Colonic mucosa (tissue), 4 donors: ENCODE data around the gene CACFD1. TPM values are rescaled to one million over a fixed set of nuclear protein-coding genes. Genes with fewer than 3 reads are reported as not detected.
A peak's percentile ranks its signal among the peaks of the same experiment; 100 is the strongest.

Experiments used
- DNase-seq: peaks from one replicate; pipeline ENCODE4 v3.0.0-alpha.2; 2020
- H3K27ac ChIP-seq: fragments of 200-600 bp; one replicate; pipeline ENCODE4 v1.8.0; 2021
- H3K27me3 ChIP-seq: fragments of 200-600 bp; one replicate; pipeline ENCODE4 v1.8.0; 2021
- H3K36me3 ChIP-seq: fragments of 200-600 bp; one replicate; pipeline ENCODE4 v1.8.0; 2021
- H3K4me1 ChIP-seq: fragments of 200-600 bp; one replicate; pipeline ENCODE4 v1.8.0; 2021; ENCODE audit warnings: mild to moderate bottlenecking
- H3K4me3 ChIP-seq: fragments of 200-600 bp; one replicate; pipeline ENCODE4 v1.8.0; 2021
- H3K9ac ChIP-seq, 2 donors: one replicate each; pipeline ENCODE4 v1.7.0; 2013; ENCODE audit warnings: control low read depth in 2 of 2, low read depth in 2 of 2, low read length in 2 of 2
- H3K9me3 ChIP-seq: fragments of 200-600 bp; one replicate; pipeline ENCODE4 v1.8.0; 2021
- intact Hi-C: fragments of 100-400 bp; cut with DNase I; formaldehyde crosslinking; loops from one replicate; pipeline ENCODE4 v1.14.1; 2022
- total RNA-seq, 2 donors: library from RNA; stranded (reverse); fragmentation: NEBNext Ultra II Directional in 1 of 2; extraction: Animal tissue kit (Norgen Biotek cat#: 25700) in 1 of 2; gene quantifications; one replicate each; pipeline ENCODE4 v1.2.1, GENCODE V29; 2021
- TF ChIP-seq, protein P1 (sequence below): fragments of 200-600 bp; IDR thresholded peaks from one replicate; pipeline ENCODE4 v1.8.0; 2022; ENCODE audit warnings: antibody characterized with exemption, mild to moderate bottlenecking
- donor health status: healthy.
- donor health status: DM: no; HTN: no; CAD: no.
- donor health status: DM: no; HTN: no; CAD: no.

The CACFD1 gene
- total RNA-seq, 2 donors from 2014 or later: 56.8 to 60.7 TPM

DNA sequence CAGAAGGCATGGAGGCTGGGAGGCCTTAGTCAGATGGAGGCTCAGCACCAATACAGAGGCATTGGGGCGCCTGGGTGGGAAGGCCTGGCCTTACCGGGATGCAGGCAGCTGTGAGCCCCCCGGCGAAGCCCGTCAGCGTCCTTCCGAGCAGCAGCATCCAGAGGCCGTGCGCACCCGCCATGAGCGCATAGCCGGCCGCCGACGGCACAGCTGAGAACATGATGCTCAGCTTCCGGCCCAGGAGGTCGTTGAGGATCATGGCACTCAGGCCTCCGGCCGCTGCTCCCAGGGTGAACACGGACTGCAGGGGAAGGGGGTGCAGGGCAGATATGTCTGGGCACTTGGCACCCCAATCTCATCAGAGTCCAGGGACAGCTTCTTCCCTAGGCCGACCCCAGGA lies 17.2 kb downstream of the CACFD1 start:
- TF ChIP-seq, protein P1, sequence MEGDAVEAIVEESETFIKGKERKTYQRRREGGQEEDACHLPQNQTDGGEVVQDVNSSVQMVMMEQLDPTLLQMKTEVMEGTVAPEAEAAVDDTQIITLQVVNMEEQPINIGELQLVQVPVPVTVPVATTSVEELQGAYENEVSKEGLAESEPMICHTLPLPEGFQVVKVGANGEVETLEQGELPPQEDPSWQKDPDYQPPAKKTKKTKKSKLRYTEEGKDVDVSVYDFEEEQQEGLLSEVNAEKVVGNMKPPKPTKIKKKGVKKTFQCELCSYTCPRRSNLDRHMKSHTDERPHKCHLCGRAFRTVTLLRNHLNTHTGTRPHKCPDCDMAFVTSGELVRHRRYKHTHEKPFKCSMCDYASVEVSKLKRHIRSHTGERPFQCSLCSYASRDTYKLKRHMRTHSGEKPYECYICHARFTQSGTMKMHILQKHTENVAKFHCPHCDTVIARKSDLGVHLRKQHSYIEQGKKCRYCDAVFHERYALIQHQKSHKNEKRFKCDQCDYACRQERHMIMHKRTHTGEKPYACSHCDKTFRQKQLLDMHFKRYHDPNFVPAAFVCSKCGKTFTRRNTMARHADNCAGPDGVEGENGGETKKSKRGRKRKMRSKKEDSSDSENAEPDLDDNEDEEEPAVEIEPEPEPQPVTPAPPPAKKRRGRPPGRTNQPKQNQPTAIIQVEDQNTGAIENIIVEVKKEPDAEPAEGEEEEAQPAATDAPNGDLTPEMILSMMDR: no peak
- intact Hi-C loops: no loop called here
- Histone ChIP-seq H3K36me3 (no peaks in the 10 kb centered on the region), H3K4me1 (peaks cover 15% of the 10 kb centered on the region), H3K9ac (no peak overlapping the region), H3K27ac (no peak overlapping the region), H3K4me3 (no peak overlapping the region), H3K9me3 (no peaks in the 10 kb centered on the region), H3K27me3 (no peaks in the 10 kb centered on the region)
- no peak for DNase-seq

DNA sequence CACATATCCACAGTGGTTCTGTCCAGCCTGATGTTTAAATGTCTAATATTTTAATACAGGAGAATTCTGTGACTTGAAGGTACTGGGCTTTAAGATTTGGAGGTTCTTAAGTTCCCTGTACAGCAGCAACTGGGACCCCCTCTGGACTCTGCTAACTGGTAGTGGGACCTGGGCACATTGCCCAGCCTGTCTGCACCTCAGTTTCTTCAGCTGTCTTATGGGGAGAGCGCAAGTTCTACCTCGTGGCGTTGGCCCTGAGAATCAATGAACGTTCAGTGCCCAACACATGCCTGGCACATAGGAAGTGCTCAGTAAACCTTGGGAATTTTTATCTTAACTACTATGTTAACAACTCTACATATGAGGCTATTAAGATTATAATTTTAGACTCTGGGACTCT lies 17.7 kb downstream of the CACFD1 start:
- H3K9me3 ChIP-seq: no peaks in the 10 kb centered on the region
- TF ChIP-seq, protein P1: no peak
- intact Hi-C loops: no loop called here
- no peaks in the 10 kb centered on the region for H3K36me3 ChIP-seq
- H3K27me3 ChIP-seq: no peaks in the 10 kb centered on the region
- H3K4me1 ChIP-seq: peaks cover 15% of the 10 kb centered on the region
- H3K9ac ChIP-seq: no peak overlapping the region
- DNase-seq: no peak
- H3K4me3 ChIP-seq: no peak overlapping the region
- H3K27ac ChIP-seq: no peak overlapping the region

DNA sequence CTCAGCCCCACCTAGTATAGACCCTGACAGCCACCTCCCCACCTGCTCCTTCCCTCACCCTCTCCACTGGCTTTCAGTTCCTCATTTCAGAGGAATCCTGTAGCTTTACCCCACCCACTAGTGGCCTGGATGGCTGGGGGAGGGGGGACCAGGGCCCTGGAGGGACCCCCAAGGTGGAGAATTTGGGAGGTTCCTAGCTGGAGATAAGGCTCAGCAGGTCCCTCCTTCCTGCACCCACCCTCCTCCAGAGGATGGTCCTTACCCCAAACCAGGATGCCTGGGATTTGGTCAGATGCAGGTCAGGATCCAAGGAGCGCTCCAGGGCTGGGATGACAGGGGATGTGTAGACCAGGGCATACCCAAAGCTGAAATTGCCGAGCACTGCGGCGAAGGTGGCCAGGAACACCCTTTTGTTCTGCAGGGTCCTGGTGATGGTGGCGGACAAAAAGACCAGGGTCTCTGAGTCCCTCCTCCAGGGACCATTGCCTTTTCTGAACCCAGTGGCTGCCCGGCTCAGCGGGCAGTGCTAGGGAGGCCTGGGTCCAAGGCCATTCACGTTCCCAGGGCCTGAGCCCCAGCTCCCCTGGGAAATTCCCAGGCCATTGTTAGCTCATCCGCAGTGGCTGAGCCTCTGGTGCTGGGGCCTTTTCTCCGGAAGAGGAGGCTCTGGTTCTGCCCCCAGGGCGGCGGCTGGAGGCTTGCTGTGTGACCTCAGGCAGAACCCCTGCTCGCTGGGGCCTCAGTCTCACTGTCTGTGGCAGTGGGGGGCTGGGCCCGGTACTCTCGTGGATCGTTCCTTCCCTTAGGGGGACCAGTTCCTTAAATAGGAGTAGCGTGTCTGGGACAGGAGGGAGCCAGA lies 18.4 kb downstream of the CACFD1 start:
- no peak for DNase-seq
- Histone ChIP-seq H3K27me3 (no peaks in the 10 kb centered on the region), H3K4me3 (peak overlapping the region; percentile 56), H3K36me3 (no peaks in the 10 kb centered on the region), H3K4me1 (peaks cover 15% of the 10 kb centered on the region), H3K9me3 (no peaks in the 10 kb centered on the region), H3K27ac (peak overlapping the region; percentile 40), H3K9ac (peak overlapping the region; percentile 19 to 40)
- TF ChIP-seq, protein P1: no peak
- intact Hi-C loops: no loop called here

DNA sequence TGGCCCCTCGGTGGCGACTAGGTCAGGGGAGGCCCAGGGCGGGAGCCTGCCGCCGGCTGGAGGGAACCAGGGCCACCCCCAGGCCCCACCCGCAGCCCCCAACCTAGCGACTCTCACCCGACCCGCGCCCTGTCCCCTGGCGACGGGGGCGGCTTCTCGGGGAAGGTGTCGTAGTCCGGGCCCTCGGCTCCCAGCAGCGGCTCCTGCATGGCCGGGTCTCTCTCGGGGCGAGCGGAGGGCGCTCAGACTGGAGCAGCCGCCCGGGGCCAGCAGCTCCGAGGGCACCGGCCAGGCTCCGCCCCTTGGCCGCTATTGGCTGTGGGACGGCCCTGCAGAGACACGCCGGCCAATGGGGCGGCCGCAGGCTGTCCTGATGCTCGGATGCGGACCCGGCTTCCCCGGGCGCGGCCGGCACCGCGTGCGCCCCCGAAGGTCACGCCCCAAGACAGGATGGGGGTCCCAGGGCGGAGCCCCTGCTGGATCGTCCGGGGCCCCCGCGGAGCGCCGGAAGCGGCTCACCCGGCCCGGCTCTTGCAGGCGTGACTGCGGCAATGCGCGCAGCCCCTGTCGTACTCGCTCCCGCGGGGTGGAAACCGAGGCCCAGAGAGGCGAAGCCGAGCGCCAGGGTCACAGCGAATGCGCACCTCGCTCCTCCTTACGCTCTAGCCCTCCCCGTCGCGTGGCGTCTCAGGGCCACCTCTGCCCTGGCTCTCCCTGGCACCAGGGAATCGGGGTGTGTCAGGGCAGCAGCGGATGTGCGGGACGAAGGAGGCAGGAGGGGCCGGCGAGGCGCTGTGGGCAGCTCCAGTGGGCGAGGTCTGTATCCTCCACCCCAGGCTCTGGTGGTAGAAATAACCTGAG lies 19.3 kb downstream of the CACFD1 start, which contains the start of gene SLC2A6:
Gene SLC2A6, minus strand, starts transcription at position 249 of the 861 bp plus-strand sequence. Its CDS starts 40 bp downstream, at position 209.
- Histone ChIP-seq H3K27me3 (no peaks in the 10 kb centered on the region), H3K9ac (peak within 1 kb of the TSS; percentile 43 to 47), H3K36me3 (no peaks in the 10 kb centered on the region), H3K4me1 (peaks cover 15% of the 10 kb centered on the region), H3K4me3 (peak within 1 kb of the TSS; percentile 56), H3K27ac (peak within 1 kb of the TSS; percentile 40), H3K9me3 (no peaks in the 10 kb centered on the region)
- TF ChIP-seq, protein P1: no peak
- DNase-seq: peak; percentile 84
- intact Hi-C loops: no loop called here

DNA sequence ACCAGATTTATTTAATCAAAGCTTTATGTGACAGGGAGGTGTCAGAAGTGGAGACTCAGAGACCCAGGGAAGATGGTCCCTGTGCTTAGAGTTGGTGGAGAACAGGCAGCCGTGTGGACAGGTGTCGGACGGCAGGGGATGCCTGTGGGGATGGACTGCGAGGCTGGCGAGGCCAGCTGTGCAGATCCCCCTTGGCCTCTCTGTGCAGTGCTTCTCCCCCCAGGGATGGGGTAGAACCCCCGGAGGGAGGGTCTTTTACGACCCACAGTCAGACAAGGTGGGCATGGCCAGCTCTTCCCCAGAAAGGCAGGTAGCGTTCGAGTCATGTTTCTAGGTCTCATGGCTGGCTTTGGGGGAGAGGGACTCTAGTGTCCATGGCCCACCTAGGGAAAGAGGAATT lies 23.8 kb downstream of the CACFD1 start:
- Histone ChIP-seq H3K27ac (no peak overlapping the region), H3K36me3 (no peaks in the 10 kb centered on the region), H3K9ac (no peak overlapping the region), H3K27me3 (no peaks in the 10 kb centered on the region), H3K4me1 (peaks cover 10% of the 10 kb centered on the region), H3K9me3 (no peaks in the 10 kb centered on the region), H3K4me3 (no peak overlapping the region)
- TF ChIP-seq, protein P1: no peak
- intact Hi-C loops: no loop called here
- DNase-seq: no peak
